Caco-2 (cell line): ENCODE results near the gene SOX5. TPM values are rescaled to one million over a fixed set of nuclear protein-coding genes. Genes with fewer than 3 reads are reported as not detected.

Experiments used
- BruUV-seq: library from RNA; stranded (reverse); fragments of 400-500 nt; replicated peaks from 2 replicates; lab custom pipeline; 2021; lab: Mats Ljungman, UMichigan
- CTCF ChIA-PET: fragments of 300-600 bp; sonication (Branson Sonifier 250); formaldehyde crosslinking; loops from one replicate; lab custom pipeline; 2022; ENCODE audit warnings: antibody characterized with exemption; lab: Charles Lee
- POLR2A ChIA-PET: fragments of 300-600 bp; sonication (Branson Sonifier 250); formaldehyde crosslinking; loops from one replicate; lab custom pipeline; 2022; ENCODE audit warnings: antibody characterized with exemption; lab: Charles Lee
- DNase-seq, 2 experiments: peaks; one replicate each; pipeline versions ENCODE4 v3.0.0 to v3.0.0-alpha.2; 2020 to 2022
- H3K27me3 ChIP-seq: replicated peaks from 2 replicates; pipeline ENCODE4 v1.6.0; 2011; ENCODE audit warnings: low read length; ENCODE audit not compliant: control insufficient read depth, insufficient read depth
- H3K36me3 ChIP-seq: 2 replicates; pipeline ENCODE4 v1.5.1; 2011; ENCODE audit warnings: low read length; ENCODE audit not compliant: control insufficient read depth, insufficient read depth
- H3K4me1 ChIP-seq: fragments of 250-450 bp; sonication (Bioruptor Pico); 2 replicates; pipeline ENCODE4 v1.5.1; 2020; ENCODE audit warnings: mild to moderate bottlenecking
- H3K4me3 ChIP-seq: 2 replicates; pipeline ENCODE4 v1.5.1; 2011; ENCODE audit warnings: low read depth, mild to moderate bottlenecking, control low read depth, low read length
- H3K9me3 ChIP-seq: fragments of 250-450 bp; sonication (Bioruptor Pico); 2 replicates; pipeline ENCODE4 v1.5.1; 2020; ENCODE audit warnings: mild to moderate bottlenecking, moderate library complexity
- H3K27ac Mint-ChIP-seq: one replicate; pipeline ENCODE4 v1.8.0; 2022; ENCODE audit warnings: mixed read lengths; ENCODE audit not compliant: unreplicated experiment
- H3K27me3 Mint-ChIP-seq: one replicate; pipeline ENCODE4 v1.8.0; 2022; ENCODE audit warnings: mixed read lengths; ENCODE audit not compliant: insufficient read depth, unreplicated experiment
- H3K36me3 Mint-ChIP-seq: one replicate; pipeline ENCODE4 v1.8.0; 2022; ENCODE audit warnings: mild to moderate bottlenecking, mixed read lengths; ENCODE audit not compliant: insufficient read depth, unreplicated experiment
- H3K4me1 Mint-ChIP-seq: one replicate; pipeline ENCODE4 v1.8.0; 2022; ENCODE audit warnings: low read depth, mixed read lengths; ENCODE audit not compliant: unreplicated experiment
- H3K4me3 Mint-ChIP-seq: one replicate; pipeline ENCODE4 v1.8.0; 2022; ENCODE audit warnings: mild to moderate bottlenecking, moderate library complexity, mixed read lengths; ENCODE audit not compliant: unreplicated experiment
- H3K9me3 Mint-ChIP-seq: one replicate; pipeline ENCODE4 v1.8.0; 2022; ENCODE audit warnings: mixed read lengths; ENCODE audit not compliant: unreplicated experiment
- CTCF ChIP-seq, 2 experiments: fragments of 200-600 bp in 1 of 2; IDR thresholded peaks; 1 replicate in 1 of 2; 2 replicates in 1 of 2; pipeline versions ENCODE4 v1.5.1 to v1.8.0; 2011 to 2022; ENCODE audit warnings: antibody characterized with exemption in 1 of 2, control low read depth in 1 of 2, inconsistent platforms in 1 of 2, low read depth in 1 of 2, low read length in 1 of 2, mild to moderate bottlenecking in 1 of 2, moderate library complexity in 1 of 2; ENCODE audit not compliant: insufficient read depth in 1 of 2, severe bottlenecking in 1 of 2, unreplicated experiment in 1 of 2
- intact Hi-C: fragments of 100-400 bp; cut with micrococcal nuclease; formaldehyde crosslinking; loops from one replicate; pipeline ENCODE4 v1.10.0; 2022; ENCODE audit not compliant: unreplicated experiment
- total RNA-seq: library from RNA; stranded (reverse); gene quantifications from 2 replicates; pipeline ENCODE4 v1.2.3, GENCODE V29; 2022

Gene SOX5
- total RNA-seq, 1 experiment from 2014 or later = 15.4 TPM

- Mint-ChIP-seq H3K27me3 (no peaks in the 10 kb centered on the region), H3K4me3 (no peak overlapping the region), H3K9me3 (no peaks in the 10 kb centered on the region), H3K27ac (no peak overlapping the region), H3K4me1 (peaks cover 15% of the 10 kb centered on the region), H3K36me3 (no peaks in the 10 kb centered on the region)
- DNase-seq = no peak
- BruUV-seq = no TSS peak
- Histone ChIP-seq H3K9me3 (no peaks in the 10 kb centered on the region), H3K36me3 (no peaks in the 10 kb centered on the region), H3K4me1 (no peaks in the 10 kb centered on the region), H3K4me3 (no peak overlapping the region), H3K27me3 (no peaks in the 10 kb centered on the region)
- TF ChIP-seq CTCF (IDR thresholded peaks at IDR 0.05; ENCODE audit: insufficient read depth in 1 of 2, low read depth in 1 of 2, low read length in 1 of 2, severe bottlenecking in 1 of 2, unreplicated experiment in 1 of 2) = no peak
- CTCF ChIA-PET = no interaction called here
- POLR2A ChIA-PET = no interaction called here
- intact Hi-C loops = no loop called here
Measured at GRCh38 chr12:23731035-23731434, 218.4 kb downstream of the SOX5 start.

GRCh38 chr12:23729359-23729758 lies 220.1 kb downstream of the SOX5 start:
- CTCF ChIA-PET = no interaction called here
- H3K9me3 Mint-ChIP-seq = peaks cover 11% of the 10 kb centered on the region
- no peak for DNase-seq
- H3K4me3 ChIP-seq = no peak overlapping the region
- no TSS peak for BruUV-seq
- intact Hi-C loops = no loop called here
- no peaks in the 10 kb centered on the region for H3K4me1 ChIP-seq
- no peaks in the 10 kb centered on the region for H3K27me3 Mint-ChIP-seq
- H3K27ac Mint-ChIP-seq = no peak overlapping the region
- POLR2A ChIA-PET = no interaction called here
- H3K9me3 ChIP-seq = no peaks in the 10 kb centered on the region
- H3K36me3 Mint-ChIP-seq = no peaks in the 10 kb centered on the region
- no peak for TF ChIP-seq CTCF (IDR thresholded peaks at IDR 0.05; ENCODE audit: insufficient read depth in 1 of 2, low read depth in 1 of 2, low read length in 1 of 2, severe bottlenecking in 1 of 2, unreplicated experiment in 1 of 2)
- H3K4me1 Mint-ChIP-seq = peaks cover 8% of the 10 kb centered on the region
- H3K27me3 ChIP-seq = no peaks in the 10 kb centered on the region
- H3K4me3 Mint-ChIP-seq = no peak overlapping the region
- no peaks in the 10 kb centered on the region for H3K36me3 ChIP-seq

- intact Hi-C loops = no loop called here
- Mint-ChIP-seq H3K4me3 (no peak overlapping the region), H3K9me3 (peaks cover 11% of the 10 kb centered on the region), H3K27ac (no peak overlapping the region), H3K36me3 (no peaks in the 10 kb centered on the region), H3K4me1 (peaks cover 21% of the 10 kb centered on the region), H3K27me3 (no peaks in the 10 kb centered on the region)
- Histone ChIP-seq H3K9me3 (no peaks in the 10 kb centered on the region), H3K36me3 (no peaks in the 10 kb centered on the region), H3K27me3 (no peaks in the 10 kb centered on the region), H3K4me3 (no peak overlapping the region), H3K4me1 (peaks cover 6% of the 10 kb centered on the region; the same call in 1 of the 2 replicates)
- DNase-seq = no peak
- CTCF ChIA-PET = no interaction called here
- POLR2A ChIA-PET = no interaction called here
- no peak for TF ChIP-seq CTCF (IDR thresholded peaks at IDR 0.05; ENCODE audit: insufficient read depth in 1 of 2, low read depth in 1 of 2, low read length in 1 of 2, severe bottlenecking in 1 of 2, unreplicated experiment in 1 of 2)
- BruUV-seq = no TSS peak
Measured at GRCh38 chr12:23726646-23727045, 222.8 kb downstream of the SOX5 start.
